GM18526 (cell line): ENCODE data around the gene AKAP11.

ENCODE experiments used
- POLR2A ChIP-seq: IDR thresholded peaks from 3 replicates; pipeline ENCODE4 v1.6.1; 2011; ENCODE audit not compliant: insufficient read length; ENCODE audit errors: extremely low read depth

Gene AKAP11

GRCh38 chr13:42318570-42318969 lies 46.6 kb downstream of the AKAP11 start:
- no peak for TF ChIP-seq POLR2A

- TF ChIP-seq POLR2A, result no peak
Measured at GRCh38 chr13:42320375-42320787, 48.4 kb downstream of the AKAP11 start.

GRCh38 chr13:42322806-42323205 lies 50.9 kb downstream of the AKAP11 start:
- no peak for TF ChIP-seq POLR2A

DNA sequence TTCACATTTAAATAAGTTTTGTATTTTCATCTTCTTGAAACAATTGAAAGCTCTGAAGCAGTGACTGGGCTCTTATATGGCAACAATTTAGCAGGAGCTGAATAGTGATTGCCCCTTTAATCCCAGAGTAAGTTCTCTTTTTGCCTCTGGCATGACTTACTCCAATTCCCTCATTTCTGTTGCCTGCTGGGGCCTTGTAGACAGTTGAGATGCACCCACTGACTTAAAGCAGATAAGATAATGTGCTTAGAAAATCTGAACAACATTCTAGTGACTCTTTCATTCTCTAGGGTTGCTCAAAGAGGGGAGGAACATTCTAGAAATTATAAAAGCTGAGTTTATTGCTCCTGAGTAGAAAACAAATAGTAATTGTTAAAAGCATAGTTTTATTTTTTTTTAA lies 52.8 kb downstream of the AKAP11 start:
- no peak for TF ChIP-seq POLR2A

DNA sequence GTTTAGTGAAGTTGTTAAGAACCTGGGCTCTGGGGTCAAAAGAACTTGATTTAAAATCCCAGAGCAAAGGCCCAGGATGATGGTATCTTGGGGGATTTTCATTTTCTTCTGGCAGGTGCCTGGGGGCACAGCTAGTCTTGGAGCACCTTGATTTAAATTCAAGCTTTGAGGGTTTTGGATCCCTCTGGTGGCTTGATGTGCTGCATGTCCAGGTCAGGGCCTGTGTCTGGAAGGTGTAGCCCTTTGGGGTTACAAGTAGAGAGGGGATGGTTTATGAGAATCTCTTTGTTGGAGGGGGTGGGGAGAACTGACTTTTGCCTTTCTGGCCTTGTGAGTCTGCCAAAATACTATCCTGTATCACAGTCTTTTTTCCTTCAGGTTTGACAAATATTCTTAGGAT lies 55.8 kb downstream of the AKAP11 start:
- no peak for TF ChIP-seq POLR2A

DNA sequence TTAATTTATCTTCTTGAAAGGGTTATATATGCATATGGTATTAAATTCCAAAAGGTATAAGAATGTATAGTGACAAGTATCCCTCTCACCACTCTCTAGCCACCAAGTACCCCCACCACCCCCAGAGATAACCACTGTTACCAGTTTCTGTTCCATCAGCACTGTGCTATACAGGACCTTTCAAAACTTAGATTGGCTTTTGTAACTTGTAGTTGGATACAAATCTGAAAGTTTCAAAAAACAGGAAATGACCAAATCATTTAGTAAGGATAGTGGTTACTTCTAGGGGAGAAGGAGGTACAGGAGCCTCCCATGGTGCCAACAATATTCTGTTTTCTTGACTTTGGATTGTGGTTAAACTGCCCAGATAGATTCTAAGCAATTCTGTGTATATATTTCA lies 56.7 kb downstream of the AKAP11 start:
- no peak for TF ChIP-seq POLR2A

DNA sequence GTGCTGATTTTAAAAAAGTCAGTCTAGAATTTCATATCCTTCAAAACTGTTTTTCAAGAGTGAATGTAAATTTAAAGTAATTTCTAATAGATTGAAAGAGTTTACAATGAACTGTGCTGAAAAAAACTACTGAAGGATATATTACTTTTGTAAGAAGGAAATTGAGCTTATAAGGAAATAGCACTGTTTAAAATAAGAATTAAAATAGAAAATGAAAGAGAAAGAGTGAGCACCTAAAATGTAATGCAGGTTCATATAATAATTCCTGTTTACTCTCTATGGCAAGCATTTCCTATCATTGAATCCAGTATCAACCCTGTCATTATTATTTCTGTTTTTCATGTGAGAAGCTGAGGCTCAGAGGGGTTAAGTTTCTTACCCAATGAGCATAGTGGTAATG lies 57.3 kb downstream of the AKAP11 start:
- TF ChIP-seq POLR2A, result no peak

- TF ChIP-seq POLR2A, result no peak
Measured at GRCh38 chr13:42331009-42331408, 59.1 kb downstream of the AKAP11 start.

DNA sequence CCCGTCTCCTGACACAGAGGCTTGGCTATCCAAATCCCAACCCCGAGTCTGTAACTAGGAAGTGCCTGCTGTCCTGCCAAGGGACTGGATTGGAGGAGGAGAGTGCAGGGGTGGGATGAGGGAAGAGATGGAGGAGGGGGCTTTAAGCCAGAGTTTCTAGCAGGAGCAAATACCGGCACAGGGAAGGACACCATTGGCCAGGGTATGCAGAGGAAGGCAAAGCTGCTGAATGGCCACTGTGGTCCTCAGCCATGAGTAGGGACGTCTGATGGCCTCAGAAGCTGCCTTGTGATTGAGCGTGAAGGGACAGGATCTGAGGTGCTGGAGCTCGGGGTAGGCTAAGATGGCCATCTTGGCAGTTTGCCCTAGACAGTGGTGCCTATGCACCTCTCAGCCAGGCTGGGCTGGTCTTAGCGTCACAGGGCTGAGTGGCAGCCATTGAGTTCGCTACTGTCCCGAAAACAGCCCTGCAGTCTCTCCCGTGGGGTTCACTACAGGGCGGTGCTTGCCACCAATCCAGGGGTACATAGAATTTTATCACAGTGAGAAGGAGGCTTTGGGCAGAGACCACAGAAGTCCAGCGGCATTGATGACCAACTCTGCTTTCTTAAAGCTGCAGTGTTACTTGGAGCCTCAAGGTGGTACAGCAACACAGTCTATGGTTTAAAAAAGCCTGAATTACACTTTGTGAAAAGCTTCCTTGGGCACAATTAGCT lies 61.8 kb downstream of the AKAP11 start:
- TF ChIP-seq POLR2A, result no peak

- TF ChIP-seq POLR2A, result no peak
Measured at GRCh38 chr13:42334329-42334706, 62.4 kb downstream of the AKAP11 start.

- TF ChIP-seq POLR2A, result no peak
Measured at GRCh38 chr13:42337808-42338600, 66.1 kb downstream of the AKAP11 start.

GRCh38 chr13:42345367-42345766 lies 73.4 kb downstream of the AKAP11 start:
- TF ChIP-seq POLR2A, result no peak

GRCh38 chr13:42348576-42348975 lies 76.6 kb downstream of the AKAP11 start:
- TF ChIP-seq POLR2A, result no peak

GRCh38 chr13:42350141-42350540 lies 78.2 kb downstream of the AKAP11 start:
- TF ChIP-seq POLR2A, result no peak

- no peak for TF ChIP-seq POLR2A
Measured at GRCh38 chr13:42354241-42355091, 82.5 kb downstream of the AKAP11 start.

DNA sequence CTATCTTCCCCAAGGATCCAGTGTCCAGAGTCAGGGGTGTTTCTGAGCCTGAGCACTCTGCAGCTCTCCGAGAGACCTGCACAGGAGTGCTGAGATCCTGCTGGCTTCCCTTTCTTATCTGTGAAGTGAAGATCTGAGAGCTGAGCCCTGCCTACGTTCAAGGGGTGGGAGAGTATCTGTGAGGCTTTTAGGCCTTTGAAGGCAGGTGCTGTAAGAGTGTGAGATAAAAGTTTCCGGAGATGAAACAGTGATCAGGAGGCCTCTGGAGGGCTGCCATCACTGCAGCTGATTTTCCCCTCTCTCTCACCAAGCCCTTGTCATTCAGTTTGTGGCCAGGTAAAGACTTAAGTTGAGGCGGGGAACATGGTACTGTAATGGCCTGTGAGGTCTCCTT lies 83.1 kb downstream of the AKAP11 start:
- TF ChIP-seq POLR2A, result no peak
